ENCODE results near the gene DLGAP1.
"Not testable (repeated sequence)": the region's sequence is repeated elsewhere in the genome, so short reads cannot be mapped to it uniquely, and the experiment has no call there.

DLGAP1 gene

GRCh38 chr18:3665780-3666525, 789.2 kb downstream of the DLGAP1 start:
- DNase-seq = peak in 52 of 56 donors; percentile 7 to 89 (median 64)

GRCh38 chr18:3665204-3665603, 789.9 kb downstream of the DLGAP1 start:
- DNase-seq = no peak

GRCh38 chr18:3664563-3665178, 790.4 kb downstream of the DLGAP1 start:
- peak in 3 of 56 donors; percentile 6 to 27 (median 9) for DNase-seq

GRCh38 chr18:3663870-3664512, 791.1 kb downstream of the DLGAP1 start:
- DNase-seq = no peak

GRCh38 chr18:3661989-3662388, 793.1 kb downstream of the DLGAP1 start:
- DNase-seq = no peak

GRCh38 chr18:3660739-3661515, 794.2 kb downstream of the DLGAP1 start:
- no peak for DNase-seq

GRCh38 chr18:3658529-3658928, 796.6 kb downstream of the DLGAP1 start:
- DNase-seq = no peak

GRCh38 chr18:3655254-3656050, 799.7 kb downstream of the DLGAP1 start:
- DNase-seq = no peak

GRCh38 chr18:3654442-3655253, 800.5 kb downstream of the DLGAP1 start:
- DNase-seq = no peak

- peak in 5 of 56 donors; percentile 6 to 10 (median 8) for DNase-seq
Observed at GRCh38 chr18:3653851-3654441, 801.2 kb downstream of the DLGAP1 start.

- peak in 4 of 56 donors; percentile 4 to 44 (median 14) for DNase-seq
Observed at GRCh38 chr18:3653263-3653850, 801.8 kb downstream of the DLGAP1 start.

GRCh38 chr18:3652380-3653262, 802.5 kb downstream of the DLGAP1 start:
- DNase-seq = peak in 26 of 56 donors; percentile 3 to 54 (median 20)

GRCh38 chr18:3651266-3651665, 803.8 kb downstream of the DLGAP1 start:
- DNase-seq = no peak

GRCh38 chr18:3650521-3651042, 804.5 kb downstream of the DLGAP1 start:
- not testable (repeated sequence) for DNase-seq

- no peak for DNase-seq
Observed at GRCh38 chr18:3649633-3650426, 805.3 kb downstream of the DLGAP1 start.

- DNase-seq = no peak
Observed at GRCh38 chr18:3649135-3649632, 805.9 kb downstream of the DLGAP1 start.

GRCh38 chr18:3648641-3649040, 806.5 kb downstream of the DLGAP1 start:
- DNase-seq = no peak

Data from amygdala (tissue), 56 donors.